Forelimb muscle (tissue), 1 donor: ENCODE results near the gene ACSL1. TPM values are rescaled to one million over a fixed set of nuclear protein-coding genes. Genes with fewer than 3 reads are reported as not detected.

Source experiments
- DNase-seq: peaks from one replicate; pipeline ENCODE4 v3.0.0-alpha.2; 2013; ENCODE audit warnings: low read depth
- polyA plus RNA-seq: library from polyadenylated mRNA; unstranded; fragments of 120-200 nt; gene quantifications from one replicate; pipeline ENCODE4 v1.2.1, GENCODE V29; 2013; ENCODE audit not compliant: insufficient read length

ACSL1 gene
- polyA plus RNA-seq: 42.9 TPM

GRCh38 chr4:184825896-184826690 lies at the start of gene ACSL1:
ACSL1 (minus strand) TSS chr4:184825968; CDS start chr4:184803514, 22,454 bp downstream.
- no peak for DNase-seq

- DNase-seq: no peak
These were observed 47.3 kb upstream of the ACSL1 start for GRCh38 chr4:184873054-184873453.

- DNase-seq: no peak
These were observed 45.0 kb upstream of the ACSL1 start for GRCh38 chr4:184870718-184871117.

- no peak for DNase-seq
These were observed 42.9 kb upstream of the ACSL1 start for GRCh38 chr4:184868623-184869022.

GRCh38 chr4:184863916-184864315 lies 38.1 kb upstream of the ACSL1 start:
- no peak for DNase-seq

GRCh38 chr4:184861047-184861446 lies 35.3 kb upstream of the ACSL1 start:
- no peak for DNase-seq

GRCh38 chr4:184860018-184860779 lies 34.4 kb upstream of the ACSL1 start:
- no peak for DNase-seq

GRCh38 chr4:184857441-184858121 lies 31.8 kb upstream of the ACSL1 start:
- no peak for DNase-seq

- DNase-seq: no peak
These were observed 30.5 kb upstream of the ACSL1 start for GRCh38 chr4:184856277-184856609.

GRCh38 chr4:184854673-184855072 lies 28.9 kb upstream of the ACSL1 start:
- DNase-seq: no peak

- DNase-seq: no peak
These were observed 27.7 kb upstream of the ACSL1 start for GRCh38 chr4:184853436-184853835.

- no peak for DNase-seq
These were observed 26.1 kb upstream of the ACSL1 start for GRCh38 chr4:184851886-184852285.

GRCh38 chr4:184851200-184851541 lies 25.4 kb upstream of the ACSL1 start:
- DNase-seq: no peak

- no peak for DNase-seq
These were observed 24.8 kb upstream of the ACSL1 start for GRCh38 chr4:184850431-184851199.

- no peak for DNase-seq
These were observed 24.2 kb upstream of the ACSL1 start for GRCh38 chr4:184850018-184850417.

GRCh38 chr4:184849185-184849584 lies 23.4 kb upstream of the ACSL1 start:
- no peak for DNase-seq

- DNase-seq: no peak
These were observed 22.7 kb upstream of the ACSL1 start for GRCh38 chr4:184848510-184848909.

GRCh38 chr4:184846531-184846930 lies 20.8 kb upstream of the ACSL1 start:
- no peak for DNase-seq

GRCh38 chr4:184845367-184846021 lies 19.7 kb upstream of the ACSL1 start:
- no peak for DNase-seq

GRCh38 chr4:184844742-184845141 lies 19.0 kb upstream of the ACSL1 start:
- no peak for DNase-seq

GRCh38 chr4:184843984-184844554 lies 18.3 kb upstream of the ACSL1 start:
- DNase-seq: no peak
